IMR-90 (cell line): ENCODE results near the gene IGF2BP3. TPM values are rescaled to one million over a fixed set of nuclear protein-coding genes. Genes with fewer than 3 reads are reported as not detected.

ENCODE experiments used
- ATAC-seq: fragments of 200-7000 bp; cut with Tn5 transposase; 2 replicates; pipeline ENCODE4 v1.9.1; 2020; ENCODE audit warnings: low read depth, mild to moderate bottlenecking, moderate library complexity
- BruUV-seq: library from RNA; stranded (reverse); fragments of 400-500 nt; replicated peaks from 2 replicates; lab custom pipeline; 2021; lab: Mats Ljungman, UMichigan
- CTCF ChIA-PET: fragments of 300-600 bp; formaldehyde crosslinking; extraction: SDS; loops from one replicate; lab custom pipeline; 2021; ENCODE audit warnings: antibody characterized with exemption; lab: Yijun Ruan, JAX
- POLR2A ChIA-PET: fragments of 300-600 bp; sonication (Branson Sonifier 250); formaldehyde crosslinking; loops from one replicate; lab custom pipeline; 2022; ENCODE audit warnings: antibody characterized with exemption; ENCODE audit not compliant: unreplicated experiment; lab: Charles Lee
- DNase-seq: peaks from one replicate; pipeline ENCODE4 v3.0.0; 2013
- H2AFZ ChIP-seq: replicated peaks from 2 replicates; pipeline ENCODE3; 2013; ENCODE audit warnings: low read length, mild to moderate bottlenecking; ENCODE audit not compliant: poor library complexity
- H2AK5ac ChIP-seq: 2 replicates; pipeline ENCODE4 v1.6.1; 2013; ENCODE audit warnings: low read depth, low read length, inconsistent platforms
- H2AK9ac ChIP-seq: replicated peaks from 2 replicates; pipeline ENCODE3; 2013; ENCODE audit warnings: mild to moderate bottlenecking, low read depth, low read length, moderate library complexity; ENCODE audit not compliant: poor library complexity
- H2BK120ac ChIP-seq: 2 replicates; pipeline ENCODE4 v1.6.1; 2013; ENCODE audit warnings: low read depth, low read length, inconsistent platforms
- H2BK15ac ChIP-seq: 3 replicates; pipeline ENCODE4 v1.6.1; 2013; ENCODE audit warnings: low read depth, low read length, inconsistent platforms
- H2BK20ac ChIP-seq: 2 replicates; pipeline ENCODE4 v1.6.1; 2013; ENCODE audit warnings: low read depth, mild to moderate bottlenecking, inconsistent platforms, low read length, moderate library complexity
- H2BK5ac ChIP-seq: 2 replicates; pipeline ENCODE4 v1.6.1; 2013; ENCODE audit warnings: mild to moderate bottlenecking, low read depth, low read length, inconsistent platforms; ENCODE audit not compliant: poor library complexity, severe bottlenecking
- H3K14ac ChIP-seq: replicated peaks from 2 replicates; pipeline ENCODE4 v1.6.1; 2013; ENCODE audit warnings: low read depth, low read length, inconsistent platforms
- H3K18ac ChIP-seq: 2 replicates; pipeline ENCODE4 v1.6.1; 2013; ENCODE audit warnings: low read depth, low read length, control low read depth
- H3K23ac ChIP-seq: 2 replicates; pipeline ENCODE4 v1.6.1; 2013; ENCODE audit warnings: low read depth, low read length, inconsistent platforms
- H3K27ac ChIP-seq: 2 replicates; pipeline ENCODE4 v1.5.1; 2013; ENCODE audit warnings: mild to moderate bottlenecking, control low read depth, low read length; ENCODE audit not compliant: insufficient read depth
- H3K27me3 ChIP-seq: 2 replicates; pipeline ENCODE4 v1.6.1; 2013; ENCODE audit warnings: low read length; ENCODE audit not compliant: control insufficient read depth, insufficient read depth
- H3K36me3 ChIP-seq: 2 replicates; pipeline ENCODE4 v1.6.1; 2013; ENCODE audit warnings: low read length, mixed read lengths; ENCODE audit not compliant: control insufficient read depth, insufficient read depth
- H3K4ac ChIP-seq: 2 replicates; pipeline ENCODE4 v1.6.1; 2013; ENCODE audit warnings: low read depth, low read length, inconsistent platforms
- H3K4me1 ChIP-seq: 2 replicates; pipeline ENCODE4 v1.6.1; 2013; ENCODE audit warnings: low read length, mixed read lengths; ENCODE audit not compliant: control insufficient read depth, insufficient read depth
- H3K4me2 ChIP-seq: 2 replicates; pipeline ENCODE4 v1.6.1; 2013; ENCODE audit warnings: low read depth, mild to moderate bottlenecking, control low read depth, low read length, moderate library complexity
- H3K4me3 ChIP-seq: 2 replicates; pipeline ENCODE4 v1.5.1; 2013; ENCODE audit warnings: low read depth, mild to moderate bottlenecking, control low read depth, low read length, moderate library complexity; ENCODE audit not compliant: insufficient read depth
- H3K56ac ChIP-seq: 2 replicates; pipeline ENCODE4 v1.6.1; 2013; ENCODE audit warnings: low read length, inconsistent platforms; ENCODE audit not compliant: insufficient read depth; ENCODE audit errors: extremely low read depth
- H3K79me1 ChIP-seq, 2 experiments: 2 replicates each; pipeline ENCODE4 v1.6.1; 2013; ENCODE audit warnings: low read length in 2 of 2, inconsistent platforms in 1 of 2, low read depth in 1 of 2
- H3K9ac ChIP-seq: 2 replicates; pipeline ENCODE4 v1.6.1; 2013; ENCODE audit warnings: low read depth, low read length, control low read depth
- H3K9me1 ChIP-seq: 2 replicates; pipeline ENCODE4 v1.6.1; 2013; ENCODE audit warnings: low read length, inconsistent platforms; ENCODE audit not compliant: insufficient read depth
- H3K9me3 ChIP-seq: 2 replicates; pipeline ENCODE4 v1.6.1; 2013; ENCODE audit warnings: low read length; ENCODE audit not compliant: control insufficient read depth, insufficient read depth
- H4K20me1 ChIP-seq: 2 replicates; pipeline ENCODE4 v1.6.1; 2013; ENCODE audit warnings: low read length, inconsistent platforms; ENCODE audit not compliant: insufficient read depth
- H4K5ac ChIP-seq: 2 replicates; pipeline ENCODE4 v1.6.1; 2013; ENCODE audit warnings: mild to moderate bottlenecking, low read depth, low read length, control low read depth
- H4K8ac ChIP-seq, 2 experiments: 2 replicates each; pipeline ENCODE4 v1.6.1; 2013; ENCODE audit warnings: low read depth in 2 of 2, low read length in 2 of 2, control low read depth in 1 of 2, inconsistent platforms in 1 of 2
- H4K91ac ChIP-seq: 2 replicates; pipeline ENCODE4 v1.6.1; 2013; ENCODE audit warnings: low read depth, low read length, inconsistent platforms; ENCODE audit not compliant: insufficient read depth
- BHLHE40 ChIP-seq: fragments of 150-350 bp; IDR thresholded peaks from 2 replicates; pipeline ENCODE4 v1.6.1; 2016; ENCODE audit warnings: mild to moderate bottlenecking, low read depth, low read length
- CHD1 ChIP-seq: IDR thresholded peaks from 2 replicates; pipeline ENCODE4 v1.6.1; 2012; ENCODE audit warnings: low read depth, low read length, improper control_type of control experiment
- MAZ ChIP-seq: IDR thresholded peaks from 2 replicates; pipeline ENCODE4 v1.6.1; 2012; ENCODE audit warnings: low read depth, mild to moderate bottlenecking, low read length, improper control_type of control experiment, moderate library complexity, borderline replicate concordance
- MXI1 ChIP-seq: IDR thresholded peaks from 2 replicates; pipeline ENCODE4 v1.6.1; 2012; ENCODE audit warnings: low read depth, mild to moderate bottlenecking, low read length, moderate library complexity, borderline replicate concordance
- NFE2L2 ChIP-seq: fragments of 150-350 bp; IDR thresholded peaks from 2 replicates; pipeline ENCODE4 v1.6.1; 2016; ENCODE audit warnings: low read depth, mild to moderate bottlenecking, low read length
- RAD21 ChIP-seq: IDR thresholded peaks from 2 replicates; pipeline ENCODE4 v1.6.1; 2012; ENCODE audit warnings: low read length, improper control_type of control experiment
- RCOR1 ChIP-seq: IDR thresholded peaks from 2 replicates; pipeline ENCODE4 v1.6.1; 2012; ENCODE audit warnings: mild to moderate bottlenecking, low read length, improper control_type of control experiment; ENCODE audit not compliant: insufficient replicate concordance
- WGBS, 2 experiments: methylation state at CpG; one replicate each; pipeline versions ENCODE4 v1.1.5 to v1.1.7; 2013; ENCODE audit warnings: missing lambda C conversion rate in 2 of 2; ENCODE audit not compliant: insufficient read length in 1 of 2; ENCODE audit errors: extremely low coverage in 2 of 2; 5-methylcytosine and 5-hydroxymethylcytosine counted together
- dilution Hi-C: fragments of 300-500 bp; cut with HindIII; formaldehyde crosslinking; loops from one replicate; pipeline ENCODE4 v1.14.3; 2018; ENCODE audit warnings: low sequenced_read_pairs; ENCODE audit not compliant: unreplicated experiment
- in situ Hi-C: fragments of 300-500 bp; cut with MboI; formaldehyde crosslinking; loops from 3 replicates; pipeline ENCODE4 v1.14.3; 2019; ENCODE audit warnings: low sequenced_read_pairs, inconsistent platforms, mixed read lengths
- intact Hi-C: fragments of 100-400 bp; cut with micrococcal nuclease; formaldehyde crosslinking; loops from 2 replicates; pipeline ENCODE4 v1.10.0; 2022
- polyA plus RNA-seq, 3 experiments: library from polyadenylated mRNA; depleted of rRNA; stranded (reverse); fragments of >200 nt; gene quantifications; 2 replicates each; pipeline ENCODE4 v1.2.3, GENCODE V29; 2012; ENCODE audit warnings: low replicate concordance in 1 of 3
- total RNA-seq: library from RNA; depleted of rRNA; stranded (reverse); fragments of >200 nt; gene quantifications from 2 replicates; pipeline ENCODE4 v1.2.3, GENCODE V29; 2012
- TF ChIP-seq, protein P1 (sequence below): conservative IDR thresholded peaks from 2 replicates; pipeline ENCODE4 v1.5.1; 2012; ENCODE audit warnings: mild to moderate bottlenecking, low read depth, low read length, improper control_type of control experiment

IGF2BP3 gene
- total and polyA plus RNA-seq, 2 of the 4 experiments (the other 2 are of a cell fraction): 50.9 to 59.3 TPM

DNA sequence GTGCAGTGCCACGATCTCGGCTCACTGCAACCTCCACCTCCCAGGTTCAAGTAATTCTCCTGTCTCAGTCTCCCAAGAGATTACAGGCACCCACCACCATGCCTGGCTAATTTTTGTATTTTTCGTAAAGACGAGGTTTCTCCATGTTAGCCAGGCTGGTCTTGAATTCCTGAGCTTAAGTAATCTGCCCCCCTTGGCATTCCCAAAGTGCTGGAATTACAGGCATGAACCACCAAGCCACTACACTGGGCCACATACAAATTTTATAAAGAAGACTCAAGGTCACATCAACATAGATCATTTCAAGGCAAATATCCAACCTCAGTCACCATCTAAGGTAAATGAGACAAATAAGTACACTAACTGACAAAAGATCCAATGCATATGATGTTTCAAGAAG is 32.1 kb downstream of the IGF2BP3 start:
- no peak overlapping the region for H3K27ac ChIP-seq
- H3K56ac ChIP-seq: no peak overlapping the region
- no peak for DNase-seq
- H3K9ac ChIP-seq: no peak overlapping the region
- H4K20me1 ChIP-seq: peaks cover 29% of the 10 kb centered on the region; the same call in 1 of the 2 replicates
- 100% methylated on average over 2 of the region's 4 CpGs; no CpG with 5 or more reads in 1 of the 2 experiments for WGBS, 2 experiments
- H3K4ac ChIP-seq: no peak overlapping the region
- no peak overlapping the region for H2AK5ac ChIP-seq
- no peak overlapping the region for H4K8ac ChIP-seq
- no peak overlapping the region for H2AK9ac ChIP-seq
- no peak overlapping the region for H3K18ac ChIP-seq
- CTCF ChIA-PET: no interaction called here
- no TSS peak for BruUV-seq
- no peaks in the 10 kb centered on the region; the same call in none of the 2 replicates for H3K4me1 ChIP-seq
- no peak overlapping the region for H4K5ac ChIP-seq
- no peaks in the 10 kb centered on the region for H3K27me3 ChIP-seq
- no peak overlapping the region for H3K4me3 ChIP-seq
- intact Hi-C loops (no loop called here), dilution Hi-C loops (no loop called here), in situ Hi-C loops (no loop called here)
- H3K9me3 ChIP-seq: no peaks in the 10 kb centered on the region
- H3K23ac ChIP-seq: no peak overlapping the region
- H2BK20ac ChIP-seq: no peak overlapping the region
- no peaks in the 10 kb centered on the region; the same call in 1 of the 2 replicates for H3K9me1 ChIP-seq
- no peak overlapping the region for H2BK15ac ChIP-seq
- H3K4me2 ChIP-seq: no peak overlapping the region
- no peak for ATAC-seq
- H2BK120ac ChIP-seq: no peak overlapping the region
- no peak overlapping the region for H4K91ac ChIP-seq
- H2AFZ ChIP-seq: no peak overlapping the region
- POLR2A ChIA-PET: no interaction called here
- TF ChIP-seq MAZ (no peak), NFE2L2 (no peak), CHD1 (no peak), RCOR1 (no peak), RAD21 (no peak), MXI1 (no peak), BHLHE40 (no peak)
- TF ChIP-seq, protein P1, sequence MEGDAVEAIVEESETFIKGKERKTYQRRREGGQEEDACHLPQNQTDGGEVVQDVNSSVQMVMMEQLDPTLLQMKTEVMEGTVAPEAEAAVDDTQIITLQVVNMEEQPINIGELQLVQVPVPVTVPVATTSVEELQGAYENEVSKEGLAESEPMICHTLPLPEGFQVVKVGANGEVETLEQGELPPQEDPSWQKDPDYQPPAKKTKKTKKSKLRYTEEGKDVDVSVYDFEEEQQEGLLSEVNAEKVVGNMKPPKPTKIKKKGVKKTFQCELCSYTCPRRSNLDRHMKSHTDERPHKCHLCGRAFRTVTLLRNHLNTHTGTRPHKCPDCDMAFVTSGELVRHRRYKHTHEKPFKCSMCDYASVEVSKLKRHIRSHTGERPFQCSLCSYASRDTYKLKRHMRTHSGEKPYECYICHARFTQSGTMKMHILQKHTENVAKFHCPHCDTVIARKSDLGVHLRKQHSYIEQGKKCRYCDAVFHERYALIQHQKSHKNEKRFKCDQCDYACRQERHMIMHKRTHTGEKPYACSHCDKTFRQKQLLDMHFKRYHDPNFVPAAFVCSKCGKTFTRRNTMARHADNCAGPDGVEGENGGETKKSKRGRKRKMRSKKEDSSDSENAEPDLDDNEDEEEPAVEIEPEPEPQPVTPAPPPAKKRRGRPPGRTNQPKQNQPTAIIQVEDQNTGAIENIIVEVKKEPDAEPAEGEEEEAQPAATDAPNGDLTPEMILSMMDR: no peak
- H3K36me3 ChIP-seq: peaks cover 2% of the 10 kb centered on the region; the same call in 1 of the 2 replicates
- H3K14ac ChIP-seq: no peak overlapping the region
- no peak overlapping the region for H2BK5ac ChIP-seq
- peaks cover 3 to 45% of the 10 kb centered on the region in 2 experiments for H3K79me1 ChIP-seq
